Keratinocyte (primary cell): ENCODE results near the gene CALR3. TPM values are rescaled to one million over a fixed set of nuclear protein-coding genes. Genes with fewer than 3 reads are reported as not detected.

Experiments used
- DNase-seq: peaks from one replicate; pipeline ENCODE4 v3.0.0-alpha.2; 2011; ENCODE audit warnings: low read depth, missing footprints, low spot score
- FAIRE-seq: peaks from 2 replicates; lab custom pipeline; 2011; peaks lifted over from hg19 to GRCh38; lab: Jason Lieb, UNC
- H2AFZ ChIP-seq: 2 replicates; pipeline ENCODE4 v1.6.0; 2012; ENCODE audit warnings: low read length, control low read depth, inconsistent platforms; ENCODE audit not compliant: control insufficient read depth
- H3K27ac ChIP-seq: 2 replicates; pipeline ENCODE4 v1.5.1; 2011; ENCODE audit warnings: low read length; ENCODE audit not compliant: control insufficient read depth, insufficient read depth
- H3K27me3 ChIP-seq: 3 replicates; pipeline ENCODE4 v1.6.0; 2011; ENCODE audit warnings: low read length; ENCODE audit not compliant: control insufficient read depth, insufficient read depth; ENCODE audit errors: extremely low read depth
- H3K36me3 ChIP-seq, 2 experiments: 2 replicates in 1 of 2; 3 replicates in 1 of 2; pipeline ENCODE4 v1.5.1; 2011; ENCODE audit warnings: low read length in 2 of 2, mild to moderate bottlenecking in 1 of 2; ENCODE audit not compliant: control insufficient read depth in 2 of 2, insufficient read depth in 2 of 2; ENCODE audit errors: extremely low read depth in 1 of 2
- H3K4me1 ChIP-seq: 3 replicates; pipeline ENCODE4 v1.5.1; 2011; ENCODE audit warnings: low read length; ENCODE audit not compliant: control insufficient read depth, insufficient read depth; ENCODE audit errors: extremely low read depth
- H3K4me2 ChIP-seq: 3 replicates; pipeline ENCODE4 v1.6.0; 2011; ENCODE audit warnings: low read depth, low read length; ENCODE audit not compliant: control insufficient read depth, insufficient read depth; ENCODE audit errors: extremely low read depth
- H3K4me3 ChIP-seq, 3 experiments: fragments of 200-600 bp in 1 of 3; sonication (generic) in 1 of 3; 2 replicates in 2 of 3; 3 replicates in 1 of 3; pipeline ENCODE4 v1.5.1; 2011 to 2016; ENCODE audit warnings: low read length in 3 of 3, mild to moderate bottlenecking in 3 of 3, control low read depth in 2 of 3, inconsistent platforms in 1 of 3, low read depth in 1 of 3, mixed read lengths in 1 of 3, mixed run types in 1 of 3, moderate library complexity in 1 of 3; ENCODE audit not compliant: control insufficient read depth in 2 of 3, insufficient read depth in 2 of 3; ENCODE audit errors: extremely low read depth in 1 of 3
- H3K79me2 ChIP-seq: 2 replicates; pipeline ENCODE4 v1.6.0; 2012; ENCODE audit warnings: low read length; ENCODE audit not compliant: control insufficient read depth, insufficient read depth
- H3K9ac ChIP-seq: 3 replicates; pipeline ENCODE4 v1.6.0; 2011; ENCODE audit warnings: low read length; ENCODE audit not compliant: control insufficient read depth, insufficient read depth; ENCODE audit errors: extremely low read depth
- H3K9me1 ChIP-seq: 3 replicates; pipeline ENCODE4 v1.6.0; 2011; ENCODE audit warnings: low read length; ENCODE audit not compliant: control insufficient read depth, insufficient read depth; ENCODE audit errors: extremely low read depth
- H3K9me3 ChIP-seq: 2 replicates; pipeline ENCODE4 v1.5.1; 2012; ENCODE audit warnings: low read depth, low read length; ENCODE audit not compliant: control insufficient read depth
- H4K20me1 ChIP-seq: 3 replicates; pipeline ENCODE4 v1.6.0; 2011; ENCODE audit warnings: low read length; ENCODE audit not compliant: control insufficient read depth, insufficient read depth; ENCODE audit errors: extremely low read depth
- CTCF ChIP-seq, 3 experiments: IDR thresholded peaks in 1 of 3; conservative IDR thresholded peaks in 1 of 3; optimal IDR thresholded peaks in 1 of 3; 2 replicates in 2 of 3; 3 replicates in 1 of 3; pipeline versions ENCODE3 to v1.5.1; 2011; ENCODE audit warnings: low read length in 3 of 3, mild to moderate bottlenecking in 3 of 3, moderate library complexity in 2 of 3, control low read depth in 1 of 3, inconsistent platforms in 1 of 3; ENCODE audit not compliant: insufficient read depth in 2 of 3; ENCODE audit errors: extremely low read depth in 1 of 3
- EZH2 ChIP-seq: IDR thresholded peaks from one replicate; pipeline ENCODE4 v1.6.1; 2012; ENCODE audit warnings: inconsistent platforms, mild to moderate bottlenecking, low read length, moderate library complexity
- dilution Hi-C: fragments of 300-500 bp; cut with MboI; formaldehyde crosslinking; loops from one replicate; pipeline ENCODE4 v1.7.0; 2020; ENCODE audit warnings: low sequenced_read_pairs; ENCODE audit not compliant: extremely low pct_ligation_motif_present
- polyA plus RNA-seq, 5 experiments: library from polyadenylated mRNA; depleted of rRNA in 3 of 5; stranded (reverse) in 3 of 5; stranded (forward) in 1 of 5; unstranded in 1 of 5; fragments of >200 nt; gene quantifications; 1 replicate in 1 of 5; 2 replicates in 3 of 5; 3 replicates in 1 of 5; pipeline versions ENCODE4 v1.2.1 to v1.2.3, GENCODE V29; 2011 to 2012; ENCODE audit warnings: missing spikeins in 2 of 5, low read depth in 1 of 5, low replicate concordance in 1 of 5

CALR3 gene
- polyA plus RNA-seq, 1 donor (not counting 4 experiments of a cell fraction or from before 2014, with no cell fraction given): not detected

GRCh38 chr19:16442386-16443276, 53.3 kb downstream of the CALR3 start:
- dilution Hi-C loops: no loop called here
- Histone ChIP-seq H3K4me2 (no peak overlapping the region), H3K9ac (no peak overlapping the region), H3K79me2 (peaks cover 51% of the 10 kb centered on the region), H3K27ac (no peak overlapping the region), H3K9me1 (peaks cover 3% of the 10 kb centered on the region), H3K36me3 (peaks cover 10 to 12% of the 10 kb centered on the region in 2 experiments), H3K9me3 (no peaks in the 10 kb centered on the region), H2AFZ (no peak overlapping the region), H3K4me1 (peaks cover 7% of the 10 kb centered on the region), H3K4me3 (no peak overlapping the region), H3K27me3 (no peaks in the 10 kb centered on the region), H4K20me1 (peaks cover 24% of the 10 kb centered on the region)
- TF ChIP-seq CTCF (optimal IDR thresholded peaks at IDR 0.05 in 1 of 3, IDR thresholded peaks at IDR 0.05 in 1 of 3, conservative IDR thresholded peaks at IDR 0.05 in 1 of 3; ENCODE audit: extremely low read depth in 1 of 3, insufficient read depth in 2 of 3, low read length in 3 of 3) (no peak), EZH2 (no peak)
- no peak for DNase-seq
- FAIRE-seq: no peak

- Histone ChIP-seq H3K4me3 (no peak overlapping the region), H3K27me3 (no peaks in the 10 kb centered on the region), H3K27ac (no peak overlapping the region), H2AFZ (no peak overlapping the region), H3K9ac (no peak overlapping the region), H3K4me1 (no peaks in the 10 kb centered on the region), H3K4me2 (no peak overlapping the region), H4K20me1 (peaks cover 22% of the 10 kb centered on the region), H3K9me3 (no peaks in the 10 kb centered on the region), H3K79me2 (peaks cover 45% of the 10 kb centered on the region), H3K36me3 (peaks cover 17 to 18% of the 10 kb centered on the region in 2 experiments), H3K9me1 (peaks cover 3% of the 10 kb centered on the region)
- FAIRE-seq (no peak), DNase-seq (no peak)
- dilution Hi-C loops: no loop called here
- peak; percentile 63 to 68 (median 65) for TF ChIP-seq CTCF (optimal IDR thresholded peaks at IDR 0.05 in 1 of 3, IDR thresholded peaks at IDR 0.05 in 1 of 3, conservative IDR thresholded peaks at IDR 0.05 in 1 of 3; ENCODE audit: extremely low read depth in 1 of 3, insufficient read depth in 2 of 3, low read length in 3 of 3)
- no peak for TF ChIP-seq EZH2
These were observed 54.3 kb downstream of the CALR3 start for GRCh38 chr19:16441661-16442162.
